HG03064 (cell line): ENCODE measurements around the gene SOWAHA.

Experiments used
- ATAC-seq: cut with Tn5 transposase; IDR thresholded peaks from one replicate; pipeline ENCODE4 v1.9.1; 2021; ENCODE audit warnings: low read depth; ENCODE audit not compliant: unreplicated experiment

SOWAHA gene

GRCh38 chr5:132812781-132813598, at the start of gene SOWAHA:
SOWAHA (plus strand) TSS chr5:132813302; CDS start chr5:132813622, 320 bp downstream.
- no peak for ATAC-seq

- ATAC-seq, result no peak
These were observed 49.1 kb upstream of the SOWAHA start for GRCh38 chr5:132764051-132764450.

DNA sequence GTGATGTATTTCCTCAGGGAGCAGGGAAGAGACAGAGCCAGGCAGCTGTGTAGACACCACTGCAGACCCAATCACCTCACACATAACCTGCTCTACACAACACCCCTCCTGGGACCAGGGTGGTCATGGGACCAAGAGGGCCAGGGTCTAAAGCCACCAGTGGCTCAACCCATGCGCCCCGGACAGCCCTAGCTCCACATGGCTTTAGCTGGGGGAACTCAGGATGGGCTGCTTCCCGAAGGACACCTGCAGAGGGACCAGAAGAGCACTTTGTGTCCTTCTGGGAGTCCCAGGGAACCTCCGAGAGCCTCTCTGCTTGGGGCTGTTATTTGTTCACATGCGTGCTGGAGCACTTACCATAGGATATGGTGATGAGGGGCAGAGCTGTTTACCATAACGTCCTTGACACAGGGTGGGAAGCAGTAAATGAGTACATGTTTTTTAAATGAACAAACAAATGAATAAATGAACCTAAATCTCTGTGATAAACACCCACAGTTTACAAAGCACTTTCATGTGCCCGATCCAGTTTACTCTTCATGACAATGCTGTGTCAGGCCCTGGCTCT, 48.3 kb upstream of the SOWAHA start:
- no peak for ATAC-seq

DNA sequence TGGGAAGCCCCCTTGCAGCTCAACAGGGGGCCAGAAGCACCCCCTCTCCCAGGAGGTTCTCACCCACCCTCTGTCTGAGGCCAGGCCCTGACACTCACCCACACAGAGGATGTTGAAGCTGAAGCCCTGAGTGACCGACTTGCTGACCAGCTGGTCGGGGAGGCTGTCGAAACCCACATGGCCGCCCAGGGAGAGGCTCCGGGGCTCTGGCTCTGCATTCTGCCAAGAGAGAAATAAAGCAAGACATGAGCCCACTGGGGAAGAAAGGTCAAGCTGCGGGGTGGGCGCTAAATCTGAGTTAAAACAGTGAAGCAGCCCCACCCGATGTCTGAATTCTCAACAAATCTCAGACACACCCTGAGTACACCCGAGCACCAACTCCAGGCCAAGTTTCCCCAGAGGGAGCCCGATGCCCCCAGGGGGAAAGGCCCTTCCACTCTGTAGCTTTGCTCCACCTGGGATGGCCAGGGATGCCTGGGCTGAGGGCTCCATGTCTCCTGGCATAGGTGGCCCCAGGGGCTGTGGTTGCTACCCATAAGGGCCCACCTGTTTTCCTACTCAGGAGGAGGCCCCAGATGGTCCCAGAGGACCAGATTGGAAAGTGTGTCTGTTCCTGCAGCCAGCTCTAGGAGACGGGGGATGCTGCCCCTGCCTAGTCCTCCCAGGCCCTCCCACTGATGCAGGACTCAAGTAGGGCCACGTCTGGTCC, 47.6 kb upstream of the SOWAHA start:
- ATAC-seq, result no peak

GRCh38 chr5:132766020-132766805, 46.9 kb upstream of the SOWAHA start:
- no peak for ATAC-seq

DNA sequence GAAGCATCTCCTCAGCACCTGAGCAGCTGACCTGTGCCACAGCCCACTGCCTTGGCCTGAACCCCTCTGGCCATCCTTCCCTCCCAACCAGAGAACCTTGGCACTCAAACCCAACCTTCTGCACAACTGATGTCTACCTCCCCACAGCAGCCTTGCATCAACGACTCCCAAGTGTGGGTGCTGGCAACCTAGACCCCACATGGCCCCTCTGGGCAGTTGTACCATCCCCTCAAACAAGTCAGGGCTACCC, 46.4 kb upstream of the SOWAHA start:
- no peak for ATAC-seq

DNA sequence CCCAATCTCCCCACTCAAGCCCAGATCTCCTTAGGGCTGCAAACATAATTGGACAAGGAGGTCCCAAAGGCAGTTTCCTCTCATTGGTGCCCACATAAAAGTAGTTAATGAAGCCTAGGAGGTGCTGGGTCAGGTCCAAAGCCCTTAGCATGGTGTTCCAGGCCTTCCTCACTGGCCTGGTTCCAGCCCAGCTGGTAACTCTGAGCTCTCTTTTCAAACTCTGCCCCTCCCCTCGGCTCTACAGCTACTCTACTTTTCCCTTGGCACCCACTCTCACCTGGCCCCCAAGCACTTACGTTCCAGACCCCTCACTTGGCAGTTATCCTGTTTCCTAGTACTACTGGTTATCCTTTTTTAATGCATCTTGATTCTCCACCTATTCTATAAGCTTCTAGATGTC, 46.0 kb upstream of the SOWAHA start:
- ATAC-seq, result no peak

DNA sequence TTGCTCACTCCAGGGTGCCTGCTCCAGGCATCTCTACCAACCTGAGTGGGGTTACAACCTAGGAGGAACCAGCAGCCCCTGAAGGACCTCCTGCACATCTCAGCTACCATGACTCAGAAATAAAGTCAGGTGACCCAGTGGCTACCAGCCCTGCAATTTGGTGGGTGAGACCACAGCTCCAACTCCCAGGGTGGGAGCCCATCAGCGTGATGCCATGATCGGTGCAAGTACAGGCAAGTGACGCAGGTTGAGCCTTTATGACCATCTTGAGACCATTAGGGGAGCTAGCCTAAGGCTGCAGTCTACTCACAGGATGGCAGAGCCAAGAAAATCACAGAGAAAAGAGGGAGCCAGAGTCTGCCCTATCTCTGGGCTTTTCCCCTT, 44.6 kb upstream of the SOWAHA start:
- ATAC-seq, result no peak

DNA sequence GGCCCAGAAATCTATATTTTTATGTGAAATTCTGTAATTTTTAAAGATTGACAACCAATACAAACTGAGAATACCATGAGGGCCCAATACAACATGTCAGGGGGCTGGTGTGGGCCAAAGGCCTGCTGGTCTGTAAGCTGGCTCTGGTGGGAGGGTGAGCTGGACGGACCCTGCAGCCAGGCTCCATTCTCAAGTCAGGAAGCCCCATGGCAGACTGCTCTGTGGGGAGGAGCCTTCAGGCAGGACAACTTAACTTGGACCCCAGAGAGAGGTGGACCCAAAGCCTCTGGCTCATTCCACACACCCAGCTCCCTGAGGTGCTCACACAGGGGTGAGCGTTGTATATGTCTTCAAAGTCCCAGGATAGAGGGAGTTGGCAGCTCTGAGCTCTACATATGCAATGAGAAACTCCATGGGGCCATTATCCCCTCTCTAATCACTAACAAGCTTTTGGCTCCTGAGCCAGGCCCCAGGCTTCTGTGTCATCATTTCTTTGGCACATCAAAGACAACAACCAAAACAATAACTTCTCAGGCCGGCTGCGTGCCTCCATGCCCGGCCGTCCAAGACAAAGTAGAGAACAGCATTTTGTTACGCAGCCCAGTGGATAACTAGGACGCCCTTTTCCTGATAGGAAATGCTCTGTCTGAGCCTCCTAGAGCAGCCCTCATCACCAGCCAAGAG, 42.5 kb upstream of the SOWAHA start:
- ATAC-seq, result no peak

DNA sequence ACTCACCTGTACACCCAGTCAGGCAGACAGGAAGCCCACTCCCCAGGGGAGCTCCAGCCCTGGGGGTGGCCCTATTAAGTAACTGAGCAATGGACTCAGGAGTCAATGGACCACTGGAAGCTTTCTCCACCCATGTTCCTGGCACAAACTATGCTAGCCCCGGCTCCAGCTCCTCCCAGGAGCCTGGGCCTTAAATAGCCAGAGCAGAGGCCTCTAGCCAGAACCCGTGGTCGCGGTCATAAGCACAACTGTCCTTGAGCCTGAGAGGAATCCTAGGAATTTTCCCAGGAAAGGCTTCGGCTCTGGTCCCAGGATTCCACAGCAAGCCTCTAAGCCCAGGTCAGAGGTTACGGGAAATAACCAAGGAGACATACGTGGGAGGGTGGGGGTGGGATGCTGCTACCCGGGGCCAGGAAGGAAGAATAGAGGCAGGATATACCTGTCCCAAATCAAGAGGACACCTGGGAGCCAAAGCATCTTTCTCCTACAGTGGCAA, 41.6 kb upstream of the SOWAHA start:
- ATAC-seq, result no peak

DNA sequence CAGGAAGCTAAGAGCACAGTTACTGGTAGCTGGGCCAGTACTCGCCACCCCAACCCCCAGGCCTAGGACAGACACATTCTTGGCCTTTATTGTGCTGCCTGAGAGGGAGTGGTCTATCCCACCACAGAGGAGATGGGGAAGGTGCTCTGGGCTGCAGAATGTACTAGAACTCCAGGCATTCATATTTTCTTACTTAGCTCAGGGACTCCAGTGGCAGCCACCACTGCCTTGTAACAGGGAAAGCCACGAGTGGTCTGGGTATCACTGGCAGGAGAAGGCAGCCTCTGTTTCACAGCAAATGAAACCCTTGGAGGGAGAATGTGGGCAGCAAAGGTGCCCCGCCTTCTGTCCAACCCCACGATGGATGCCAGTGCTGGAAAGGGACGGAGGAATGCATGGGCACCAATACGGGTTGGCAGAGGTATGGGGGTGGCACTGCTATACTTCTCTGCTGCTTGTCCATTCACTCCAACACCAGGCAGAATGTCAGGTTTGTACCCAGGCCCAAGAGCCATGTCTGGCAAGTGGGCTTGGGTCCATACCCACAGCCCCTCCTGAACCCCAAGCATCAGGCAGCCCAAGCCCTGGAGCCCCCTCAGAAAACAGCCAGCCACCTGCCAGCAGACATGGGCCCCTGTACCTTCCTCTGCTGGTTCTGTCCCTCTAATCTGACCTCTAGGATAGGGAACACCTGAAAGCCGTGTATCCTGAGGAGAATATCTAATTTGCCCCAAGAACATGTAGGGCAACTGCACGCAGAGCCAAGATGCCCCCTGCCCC, 40.6 kb upstream of the SOWAHA start:
- ATAC-seq, result no peak

DNA sequence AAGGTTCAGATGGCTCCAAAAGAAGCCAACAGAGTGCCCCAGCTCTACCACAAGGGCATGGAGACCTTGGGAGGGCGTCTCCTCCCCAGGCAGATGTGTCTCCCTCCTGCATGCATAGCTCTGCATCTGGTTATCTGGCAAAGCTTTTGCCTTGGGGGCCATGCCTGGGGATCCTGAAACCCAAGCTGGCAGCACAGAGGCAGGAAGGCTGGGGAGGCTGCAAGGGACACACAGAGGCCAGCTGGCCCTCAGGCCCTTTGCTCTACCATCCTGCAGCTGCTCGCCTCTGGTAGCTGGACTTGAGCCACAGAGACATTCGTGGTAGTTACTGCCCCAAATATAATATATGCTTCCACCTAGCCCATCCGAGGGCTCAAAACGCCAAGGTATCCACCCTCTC, 40.0 kb upstream of the SOWAHA start:
- ATAC-seq, result no peak

DNA sequence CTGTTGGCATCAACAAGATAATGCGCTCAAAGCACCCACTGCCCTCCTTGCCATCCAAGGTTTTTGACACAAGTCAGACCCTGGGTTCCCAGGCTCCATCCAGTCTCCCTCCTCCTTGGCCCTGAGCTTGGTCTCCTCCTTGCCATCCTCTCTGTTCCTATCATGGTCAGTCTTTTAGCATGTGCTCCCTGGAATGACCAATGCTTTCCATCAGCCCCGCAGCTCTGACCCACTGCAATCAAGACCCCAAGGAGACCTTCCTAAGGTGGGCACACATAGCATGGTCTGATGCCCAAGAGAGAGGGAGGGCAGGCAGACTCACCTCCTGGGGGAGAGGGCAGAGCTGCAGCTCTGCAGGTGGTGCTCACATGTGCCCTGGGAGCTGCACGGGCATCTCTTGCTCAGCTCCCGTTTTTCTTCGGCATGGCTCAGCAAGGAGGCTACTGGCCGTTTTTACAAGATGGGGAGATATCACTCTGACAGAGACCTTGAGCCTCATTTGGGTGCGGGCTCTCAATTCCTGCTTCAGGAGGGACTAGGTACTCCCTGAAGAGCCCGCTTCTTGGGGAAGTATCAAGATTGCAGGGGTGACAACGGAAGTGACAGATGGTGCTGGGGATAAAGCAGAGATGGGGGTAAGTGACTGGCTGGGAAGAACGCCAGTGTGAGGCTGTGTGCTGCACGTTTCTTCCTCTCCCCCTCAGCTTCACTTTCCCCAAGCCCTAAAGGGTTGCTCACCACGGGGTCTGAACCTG, 39.3 kb upstream of the SOWAHA start:
- ATAC-seq, result no peak

- ATAC-seq, result no peak
These were observed 38.7 kb upstream of the SOWAHA start for GRCh38 chr5:132774406-132774805.

DNA sequence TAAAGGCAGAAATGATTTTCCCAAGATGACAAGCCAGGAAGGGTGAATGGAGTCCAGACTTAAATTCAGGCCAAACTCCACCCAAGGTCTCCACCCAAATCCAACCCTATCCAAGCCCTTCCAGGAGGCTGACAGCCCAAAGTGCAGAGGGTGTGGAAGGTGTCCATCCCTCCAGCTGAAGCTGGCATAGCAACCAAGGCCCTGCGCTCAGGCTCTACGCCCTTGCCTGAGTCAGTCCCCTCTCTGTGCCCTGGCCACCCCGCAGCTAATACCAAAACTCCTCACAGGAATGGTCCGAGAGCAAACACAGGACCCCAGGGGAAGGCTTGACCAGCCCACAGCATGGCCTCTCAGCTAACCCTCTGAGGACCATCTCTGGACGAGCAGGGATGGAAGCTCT, 38.2 kb upstream of the SOWAHA start:
- no peak for ATAC-seq

DNA sequence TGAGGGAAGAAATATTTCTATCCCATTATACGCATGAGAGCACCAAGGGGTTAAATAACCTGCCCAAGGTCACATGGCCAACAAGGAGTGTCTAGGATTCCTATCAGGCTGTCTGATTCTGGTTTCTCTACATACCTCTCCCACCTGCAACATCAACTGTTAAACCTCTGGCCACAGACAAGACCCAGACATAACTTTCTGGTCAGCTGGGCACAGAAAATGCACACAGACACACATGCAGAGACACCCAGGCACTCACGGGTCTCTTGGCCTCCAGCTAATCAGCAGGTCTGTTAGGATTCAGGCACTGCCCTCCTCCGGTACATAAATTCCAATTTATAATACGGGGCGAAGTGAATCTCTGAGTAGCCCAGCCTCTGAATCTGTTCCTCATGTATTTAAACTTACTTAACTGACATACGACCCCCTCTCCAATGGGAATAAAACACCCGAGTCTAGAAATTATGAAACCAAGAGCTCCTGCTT, 37.6 kb upstream of the SOWAHA start:
- ATAC-seq, result no peak

DNA sequence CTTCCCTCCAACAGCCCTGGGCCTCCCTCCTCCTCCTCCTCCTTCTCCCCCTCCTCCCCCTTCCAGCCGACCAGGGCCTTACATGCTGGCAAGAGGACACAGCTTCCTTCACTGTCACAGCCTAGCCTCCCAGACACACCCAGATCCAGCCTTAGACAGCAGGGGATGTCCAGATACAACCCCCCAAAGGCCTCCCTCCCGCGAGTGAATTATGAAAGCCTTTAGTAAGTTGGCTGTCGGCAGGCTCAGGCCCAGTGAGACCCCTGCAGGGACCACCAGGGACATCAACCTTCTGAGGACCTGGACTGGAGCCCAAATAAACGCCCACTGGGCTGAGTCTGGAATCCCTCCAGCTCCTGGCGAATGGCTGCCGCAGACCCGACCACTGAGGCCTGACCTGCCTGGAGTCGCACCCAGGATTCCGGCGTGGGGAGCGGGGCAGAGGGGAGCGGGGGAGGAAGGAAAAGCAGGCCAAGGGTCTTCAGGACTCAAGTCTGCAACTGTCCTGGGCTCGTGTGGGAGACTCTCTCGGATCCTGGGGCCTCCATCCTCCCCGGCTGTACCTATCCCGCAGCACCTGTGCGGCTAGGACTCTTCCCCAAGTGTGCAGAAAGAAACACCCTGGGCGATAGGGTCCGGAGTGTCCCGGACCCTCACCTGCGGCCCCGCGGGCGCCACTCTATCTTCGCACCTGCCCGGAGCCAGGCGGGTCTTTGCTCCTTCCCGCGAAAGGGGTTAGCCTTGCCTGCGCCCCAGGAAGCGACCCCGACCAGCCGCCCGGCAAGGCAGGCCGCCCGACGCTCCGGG, 36.8 kb upstream of the SOWAHA start:
- ATAC-seq, result peak; percentile 26

GRCh38 chr5:132776938-132777208, 36.2 kb upstream of the SOWAHA start:
- no peak for ATAC-seq
